Heart left ventricle (tissue), 13 donors: ENCODE results near the gene INHA.

Experiments used
- CTCF ChIP-seq, 12 donors: fragments of 200-600 bp; sonication (generic) in 4 of 12; IDR thresholded peaks; one replicate each; pipeline versions ENCODE4 v1.5.0 to v1.8.0; 2018 to 2022; ENCODE audit warnings: antibody characterized with exemption in 12 of 12, mild to moderate bottlenecking in 5 of 12
- POLR2A ChIP-seq, 2 donors: fragments of 450-650 bp; IDR thresholded peaks; one replicate each; pipeline ENCODE4 v1.6.1; 2017; ENCODE audit warnings: antibody characterized with exemption in 2 of 2, mild to moderate bottlenecking in 2 of 2, moderate library complexity in 2 of 2
- donor health status: ischemic (EF 13 %, LVEDD 7.1; RV severe dilation, severe dysfunction).
- donor health status: DM: no; HTN: yes; CAD: no.
- donor health status: DM: no; HTN: no; CAD: no.
- donor health status: ischemic (EF 25% LVEDD 6.9; RV normal size, moderate dysfunction).
- donor health status: ischemic (EF 25% LVEDD 5.7; RV mildly dilated, moderate dysfunction).
- donor health status: ischemic (EF 35%, LVEDD 5.7; RV mildly dilated, moderate dysfunction).
- donor health status: nonischemic (EF 11% LVEDD 7.7; RV severe dilation, severe dysfunction).
- donor health status: DM: yes; HTN: yes; CAD: no.
- donor health status: PGD.
- donor health status: ischemic (EF 29% LVEDD 5.4; RV normal size, mild dysfunction).
- donor health status: nonischemic (EF 23%, LVEDD 6.1; RV moderate dilation, normal function).

- TF ChIP-seq POLR2A (IDR thresholded peaks at IDR 0.05) (no peak), CTCF (IDR thresholded peaks at IDR 0.05) (no peak)
Measured at GRCh38 chr2:219609149-219609750, 37.1 kb downstream of the INHA start.
